ENCODE data around the gene ELL.

DNA sequence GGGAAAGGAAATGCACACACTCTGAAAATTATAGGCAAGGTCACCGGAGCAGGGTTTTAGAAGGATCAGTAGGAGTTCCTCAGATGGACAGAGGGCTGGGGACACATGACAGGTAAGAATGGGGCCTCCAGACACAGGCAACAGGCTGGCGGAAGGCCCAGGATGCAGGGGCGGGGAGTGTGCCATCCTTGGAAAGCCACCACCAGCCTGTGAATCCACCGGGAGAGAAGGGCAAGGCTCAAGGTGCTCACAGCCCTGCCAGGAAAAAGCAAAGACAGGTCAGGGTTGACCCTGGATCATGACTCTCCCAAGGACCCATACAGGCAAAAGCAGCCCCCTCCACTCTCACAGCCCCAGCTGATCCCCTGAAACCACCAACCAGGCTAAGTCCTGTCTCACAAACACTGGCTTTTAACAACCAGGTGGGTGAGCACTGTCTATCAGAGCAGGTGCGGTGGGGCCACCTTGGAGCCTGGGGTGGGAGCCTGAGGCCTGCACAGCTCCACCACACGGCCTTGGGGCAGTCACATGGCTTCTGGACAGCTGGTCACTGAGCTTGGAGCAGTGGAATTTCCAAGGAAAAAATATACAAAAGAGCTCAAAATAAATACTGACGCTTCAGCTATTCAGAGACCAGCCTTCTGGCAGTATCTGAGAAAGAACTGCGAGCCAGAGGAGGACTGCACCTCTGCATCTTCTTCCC, 48.7 kb downstream of the ELL start:
- no peak for TF ChIP-seq POLR2A (IDR thresholded peaks at IDR 0.05)
- TF ChIP-seq, protein P1, sequence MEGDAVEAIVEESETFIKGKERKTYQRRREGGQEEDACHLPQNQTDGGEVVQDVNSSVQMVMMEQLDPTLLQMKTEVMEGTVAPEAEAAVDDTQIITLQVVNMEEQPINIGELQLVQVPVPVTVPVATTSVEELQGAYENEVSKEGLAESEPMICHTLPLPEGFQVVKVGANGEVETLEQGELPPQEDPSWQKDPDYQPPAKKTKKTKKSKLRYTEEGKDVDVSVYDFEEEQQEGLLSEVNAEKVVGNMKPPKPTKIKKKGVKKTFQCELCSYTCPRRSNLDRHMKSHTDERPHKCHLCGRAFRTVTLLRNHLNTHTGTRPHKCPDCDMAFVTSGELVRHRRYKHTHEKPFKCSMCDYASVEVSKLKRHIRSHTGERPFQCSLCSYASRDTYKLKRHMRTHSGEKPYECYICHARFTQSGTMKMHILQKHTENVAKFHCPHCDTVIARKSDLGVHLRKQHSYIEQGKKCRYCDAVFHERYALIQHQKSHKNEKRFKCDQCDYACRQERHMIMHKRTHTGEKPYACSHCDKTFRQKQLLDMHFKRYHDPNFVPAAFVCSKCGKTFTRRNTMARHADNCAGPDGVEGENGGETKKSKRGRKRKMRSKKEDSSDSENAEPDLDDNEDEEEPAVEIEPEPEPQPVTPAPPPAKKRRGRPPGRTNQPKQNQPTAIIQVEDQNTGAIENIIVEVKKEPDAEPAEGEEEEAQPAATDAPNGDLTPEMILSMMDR (IDR thresholded peaks at IDR 0.05), result no peak

All from ovary (tissue), 3 donors.